ENCODE measurements around the gene HLA-DRA.

HLA-DRA gene

DNA sequence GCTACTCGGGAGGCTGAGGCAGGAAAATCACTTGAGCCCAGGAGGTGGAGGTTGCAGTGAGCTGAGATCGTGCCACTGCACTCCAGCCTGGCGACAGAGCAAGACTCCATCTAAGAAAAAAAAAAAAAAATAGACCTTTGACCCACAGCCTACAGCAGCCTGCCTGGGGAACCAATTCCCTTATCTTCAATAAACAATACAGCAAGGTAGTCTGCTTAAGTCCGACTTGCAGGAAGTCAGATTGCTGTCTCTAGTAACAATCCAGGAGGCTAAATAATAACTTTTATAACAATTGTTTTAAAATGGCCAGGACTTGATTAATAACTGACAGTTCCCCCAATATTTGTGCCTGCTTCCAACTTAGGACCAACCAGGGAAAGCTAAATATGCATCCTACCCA, 13.3 kb upstream of the HLA-DRA start:
- Histone ChIP-seq H3K79me2 (ENCODE audit: low read length) (no peaks in the 10 kb centered on the region), H4K20me1 (ENCODE audit: insufficient read depth, low read length) (no peaks in the 10 kb centered on the region), H3K36me3 (replicated peaks; ENCODE audit: low read depth, low read length) (no peaks in the 10 kb centered on the region), H3K4me1 (ENCODE audit: low read length) (peaks cover 4% of the 10 kb centered on the region; the same call in 1 of the 2 replicates), H3K9me3 (ENCODE audit: insufficient read depth, low read length) (no peaks in the 10 kb centered on the region), H3K4me2 (ENCODE audit: low read length) (no peak overlapping the region), H3K9ac (ENCODE audit: low read length) (no peak overlapping the region), H3K4me3 (ENCODE audit: low read length) (no peak overlapping the region), H3K27me3 (ENCODE audit: low read depth, low read length) (no peaks in the 10 kb centered on the region), H3K27ac (ENCODE audit: low read length) (no peak overlapping the region), H2AFZ (ENCODE audit: low read depth, low read length) (no peak overlapping the region)
- no peak for TF ChIP-seq EZH2phosphoT487 (IDR thresholded peaks at IDR 0.05; ENCODE audit: low read depth)
- TF ChIP-seq CTCF (IDR thresholded peaks at IDR 0.05; ENCODE audit: low read depth, low read length): no peak

- Histone ChIP-seq H2AFZ (ENCODE audit: low read depth, low read length) (no peak overlapping the region), H4K20me1 (ENCODE audit: insufficient read depth, low read length) (no peaks in the 10 kb centered on the region), H3K27ac (ENCODE audit: low read length) (no peak overlapping the region), H3K27me3 (ENCODE audit: low read depth, low read length) (no peaks in the 10 kb centered on the region), H3K9ac (ENCODE audit: low read length) (no peak overlapping the region), H3K4me3 (ENCODE audit: low read length) (no peak overlapping the region), H3K36me3 (replicated peaks; ENCODE audit: low read depth, low read length) (no peaks in the 10 kb centered on the region), H3K79me2 (ENCODE audit: low read length) (no peaks in the 10 kb centered on the region), H3K9me3 (ENCODE audit: insufficient read depth, low read length) (no peaks in the 10 kb centered on the region), H3K4me2 (ENCODE audit: low read length) (no peak overlapping the region), H3K4me1 (ENCODE audit: low read length) (peaks cover 8% of the 10 kb centered on the region)
- no peak for TF ChIP-seq CTCF (IDR thresholded peaks at IDR 0.05; ENCODE audit: low read depth, low read length)
- no peak for TF ChIP-seq EZH2phosphoT487 (IDR thresholded peaks at IDR 0.05; ENCODE audit: low read depth)
Measured at GRCh38 chr6:32427218-32427617, 12.5 kb upstream of the HLA-DRA start.

DNA sequence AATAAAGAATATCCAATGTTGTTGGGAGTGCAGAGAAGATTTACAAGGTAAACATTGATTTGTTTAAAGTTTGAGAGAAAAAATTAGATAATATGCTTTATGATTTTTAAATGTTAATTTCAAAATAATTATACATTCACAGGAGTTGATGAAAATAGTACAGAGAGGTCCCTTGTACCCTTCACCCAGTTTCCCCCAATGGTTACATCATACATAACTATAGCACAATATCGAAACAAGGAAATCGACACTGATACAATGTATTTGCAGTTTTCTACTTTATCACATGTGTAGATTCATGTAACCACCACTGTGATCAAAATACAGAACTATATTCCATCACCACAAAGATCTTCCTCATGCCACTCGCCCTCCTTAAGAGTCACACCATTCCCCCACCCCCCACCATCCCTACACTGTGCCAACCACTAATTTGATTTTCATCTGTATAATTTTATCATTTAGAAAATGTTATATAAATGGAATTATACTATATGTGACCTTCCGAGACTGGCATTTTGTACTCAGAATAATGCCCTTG, 11.7 kb upstream of the HLA-DRA start:
- H3K4me1 ChIP-seq (ENCODE audit: low read length): peaks cover 16% of the 10 kb centered on the region
- no peak overlapping the region for H2AFZ ChIP-seq (ENCODE audit: low read depth, low read length)
- no peak for TF ChIP-seq EZH2phosphoT487 (IDR thresholded peaks at IDR 0.05; ENCODE audit: low read depth)
- no peak for TF ChIP-seq CTCF (IDR thresholded peaks at IDR 0.05; ENCODE audit: low read depth, low read length)

GRCh38 chr6:32430179-32430578, 9.5 kb upstream of the HLA-DRA start:
- Histone ChIP-seq H2AFZ (ENCODE audit: low read depth, low read length) (no peak overlapping the region), H3K27me3 (ENCODE audit: low read depth, low read length) (no peaks in the 10 kb centered on the region), H3K4me3 (ENCODE audit: low read length) (no peak overlapping the region)

More for the DNA sequence above, 11.7 kb upstream of the HLA-DRA start:
- Histone ChIP-seq H3K9me3 (ENCODE audit: insufficient read depth, low read length) (no peaks in the 10 kb centered on the region), H3K4me2 (ENCODE audit: low read length) (no peak overlapping the region), H3K27ac (ENCODE audit: low read length) (no peak overlapping the region), H3K36me3 (replicated peaks; ENCODE audit: low read depth, low read length) (no peaks in the 10 kb centered on the region), H4K20me1 (ENCODE audit: insufficient read depth, low read length) (no peaks in the 10 kb centered on the region), H3K27me3 (ENCODE audit: low read depth, low read length) (no peaks in the 10 kb centered on the region), H3K79me2 (ENCODE audit: low read length) (no peaks in the 10 kb centered on the region), H3K9ac (ENCODE audit: low read length) (no peak overlapping the region), H3K4me3 (ENCODE audit: low read length) (no peak overlapping the region)

More at GRCh38 chr6:32430179-32430578, 9.5 kb upstream of the HLA-DRA start:
- Histone ChIP-seq H3K4me1 (ENCODE audit: low read length) (peaks cover 22% of the 10 kb centered on the region), H4K20me1 (ENCODE audit: insufficient read depth, low read length) (no peaks in the 10 kb centered on the region), H3K79me2 (ENCODE audit: low read length) (no peaks in the 10 kb centered on the region), H3K9ac (ENCODE audit: low read length) (no peak overlapping the region), H3K4me2 (ENCODE audit: low read length) (no peak overlapping the region), H3K9me3 (ENCODE audit: insufficient read depth, low read length) (no peaks in the 10 kb centered on the region), H3K27ac (ENCODE audit: low read length) (no peak overlapping the region), H3K36me3 (replicated peaks; ENCODE audit: low read depth, low read length) (no peaks in the 10 kb centered on the region)
- no peak for TF ChIP-seq EZH2phosphoT487 (IDR thresholded peaks at IDR 0.05; ENCODE audit: low read depth)
- TF ChIP-seq CTCF (IDR thresholded peaks at IDR 0.05; ENCODE audit: low read depth, low read length): no peak

All from OCI-LY3 (cell line).